ENCODE data around the gene HK3.

- TF ChIP-seq CTCF (conservative IDR thresholded peaks at IDR 0.05 in 1 of 2, IDR thresholded peaks at IDR 0.05 in 1 of 2; ENCODE audit: extremely low read depth in 1 of 2, insufficient read depth in 1 of 2, low read depth in 1 of 2, low read length in 2 of 2), result no peak
- no peak for TF ChIP-seq EZH2 (IDR thresholded peaks at IDR 0.05; ENCODE audit: borderline replicate concordance, low read length)
Measured at GRCh38 chr5:176875783-176876505, 23.2 kb downstream of the HK3 start.

Data from mammary epithelial cell (primary cell).